PC-3 (cell line): Measurements from ENCODE around the gene VPS8.

ENCODE experiments used
- CTCF ChIP-seq: fragments of 300-600 bp; sonication (generic); conservative IDR thresholded peaks from 2 replicates; pipeline ENCODE4 v1.5.1; 2017; ENCODE audit warnings: antibody characterized with exemption, low read depth, mild to moderate bottlenecking, low read length
- EZH2 ChIP-seq: fragments of 300-600 bp; sonication (generic); IDR thresholded peaks from one replicate; pipeline ENCODE4 v1.6.1; 2017; ENCODE audit warnings: antibody characterized with exemption, mild to moderate bottlenecking, low read length; ENCODE audit not compliant: unreplicated experiment
- EZH2phosphoT487 ChIP-seq: fragments of 300-600 bp; sonication (generic); IDR thresholded peaks from 2 replicates; pipeline ENCODE4 v1.6.1; 2018; ENCODE audit warnings: mild to moderate bottlenecking, antibody characterized with exemption, low read length, borderline replicate concordance

- TF ChIP-seq CTCF (no peak), EZH2phosphoT487 (no peak), EZH2 (no peak)
These were observed 39.2 kb upstream of the VPS8 start for GRCh38 chr3:184772667-184773272.
